Glomerular visceral epithelial cell (primary cell): Measurements from ENCODE around the gene INSC.

Source experiments
- DNase-seq: peaks from one replicate; pipeline ENCODE4 v3.0.0-alpha.2; 2016; ENCODE audit errors: extremely low spot score

INSC gene

DNA sequence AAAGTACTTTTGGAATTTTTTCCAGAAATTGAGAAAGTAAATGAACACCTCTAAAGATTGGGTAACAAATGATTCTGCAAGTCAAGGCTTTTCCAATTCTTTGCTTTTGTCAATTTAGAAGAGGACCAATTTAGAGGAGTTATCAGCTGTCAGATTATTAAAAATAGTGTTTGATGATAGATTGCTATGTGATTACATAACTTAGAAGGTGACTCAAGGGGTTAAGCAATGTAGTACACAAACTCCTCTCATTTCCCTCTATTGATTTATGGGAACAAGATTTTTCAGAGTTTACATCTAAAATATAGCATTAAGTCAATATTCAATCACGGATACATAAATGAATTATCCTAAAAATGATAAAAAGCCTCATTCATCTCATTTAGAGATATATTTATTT lies 70.3 kb downstream of the INSC start:
- no peak for DNase-seq

DNA sequence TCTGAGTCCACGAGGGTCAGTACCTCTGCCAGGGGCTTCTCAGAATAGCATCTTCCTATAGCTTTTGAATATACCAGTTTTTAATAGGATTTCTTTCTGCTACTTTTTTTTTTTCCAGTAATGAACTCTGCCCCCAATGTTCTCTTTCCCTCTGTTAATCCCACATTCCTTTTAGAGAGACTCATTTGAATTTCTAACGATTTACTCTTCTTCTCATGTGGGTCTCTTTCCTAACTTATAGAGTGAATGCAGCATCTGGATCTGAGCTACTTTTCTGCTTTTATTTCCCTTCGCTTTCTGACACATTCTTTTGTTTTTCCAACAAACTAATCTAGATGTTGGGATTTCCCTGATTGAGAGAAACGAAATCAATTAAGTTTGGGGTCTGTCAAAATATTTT lies 71.4 kb downstream of the INSC start:
- no peak for DNase-seq

DNA sequence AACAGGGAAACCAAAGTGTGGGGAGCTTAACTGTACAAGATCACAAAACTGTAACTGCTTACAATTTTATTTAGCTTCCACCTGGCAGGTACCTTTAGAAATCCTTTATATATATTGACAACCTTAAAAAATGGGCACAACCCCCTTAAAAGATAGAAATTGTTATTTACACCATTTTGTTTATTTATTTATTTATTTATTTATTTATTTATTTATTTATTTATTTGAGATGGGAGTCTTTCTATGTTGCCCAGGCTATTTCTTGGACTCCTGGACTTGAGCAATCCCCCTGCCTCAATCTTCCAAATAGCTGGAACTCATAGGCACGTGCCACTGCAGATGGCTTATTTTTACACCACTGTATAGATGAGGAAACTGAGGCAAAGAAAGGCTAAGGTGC lies 74.5 kb downstream of the INSC start:
- no peak for DNase-seq

DNA sequence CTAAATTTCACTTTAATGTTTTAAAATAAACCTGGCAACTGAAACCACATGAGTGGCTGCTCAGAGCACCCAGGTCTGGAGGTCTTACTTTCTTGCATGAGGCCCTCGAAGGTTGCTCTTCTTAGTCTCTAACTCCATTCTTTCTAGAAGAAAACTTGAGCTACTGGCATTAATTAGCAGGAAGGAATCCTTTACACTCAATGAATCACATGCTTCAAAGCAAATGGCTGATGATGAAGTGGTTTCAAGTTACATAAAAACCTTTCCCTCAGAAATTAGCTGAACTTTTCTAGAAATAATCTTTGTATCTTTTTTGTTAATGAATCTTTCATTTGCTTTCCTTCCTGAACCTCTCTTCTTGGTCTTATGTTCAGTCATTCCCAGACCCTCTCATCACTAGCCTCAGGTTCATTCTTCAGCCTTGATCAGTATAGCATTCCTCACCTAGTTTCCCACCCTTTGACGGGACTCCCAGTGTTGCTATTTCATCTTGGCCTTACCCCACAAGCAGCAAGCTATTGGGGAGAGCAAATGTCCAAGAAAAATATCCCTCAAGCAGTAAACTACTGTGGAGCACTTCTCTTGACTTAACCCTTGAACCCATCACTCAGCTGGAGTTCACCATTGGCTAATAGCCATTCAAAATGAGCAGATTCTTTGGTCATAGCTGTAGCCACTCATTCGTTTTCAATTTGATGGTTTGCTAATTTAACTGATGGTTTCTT lies 75.1 kb downstream of the INSC start:
- DNase-seq = no peak

DNA sequence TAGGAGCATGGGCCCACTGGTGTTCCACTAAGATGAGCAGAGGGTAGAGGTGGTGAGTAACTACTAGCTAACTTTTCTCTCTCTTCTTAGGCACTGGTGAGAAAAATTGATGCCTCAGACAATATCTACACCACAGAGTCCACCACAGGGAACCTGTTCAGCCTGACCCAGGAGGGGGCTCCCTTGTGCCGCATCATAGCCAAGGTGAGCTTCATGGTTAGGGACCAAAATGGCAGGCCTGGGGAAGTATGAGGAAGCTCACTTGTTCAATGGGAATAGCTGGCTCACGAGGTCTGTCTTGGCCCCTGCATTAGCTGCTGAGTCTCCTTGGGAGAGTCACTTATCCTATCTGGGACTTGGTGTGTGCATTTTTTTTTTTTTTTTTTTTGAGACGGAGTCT lies 75.9 kb downstream of the INSC start:
- no peak for DNase-seq

DNA sequence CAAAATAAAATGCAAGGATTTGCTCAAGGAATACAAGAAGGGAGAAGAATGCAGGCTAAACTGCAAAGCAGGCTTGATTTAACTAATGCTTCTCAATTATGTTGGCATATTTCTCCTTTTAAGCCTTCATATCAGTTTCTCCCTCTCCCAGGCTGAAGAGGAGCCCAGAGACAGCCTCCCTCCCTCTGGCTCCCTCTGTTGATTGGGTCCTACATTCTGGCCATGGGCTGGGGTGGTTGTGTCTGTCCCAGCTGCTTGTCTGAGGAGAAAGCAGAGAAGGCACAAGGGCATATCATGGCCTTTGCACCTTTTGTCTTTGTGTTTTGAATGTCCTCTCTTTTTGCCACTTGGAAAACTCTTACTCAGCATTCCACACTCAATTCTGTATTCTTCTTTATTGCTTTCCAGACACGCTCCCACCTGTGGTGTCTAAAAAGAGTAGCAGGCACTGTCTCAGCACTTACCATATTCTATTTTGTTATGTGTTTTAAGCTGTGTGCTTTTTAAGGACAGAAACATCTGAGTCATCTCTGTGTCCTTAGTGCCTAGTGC lies 77.4 kb downstream of the INSC start:
- no peak for DNase-seq

DNA sequence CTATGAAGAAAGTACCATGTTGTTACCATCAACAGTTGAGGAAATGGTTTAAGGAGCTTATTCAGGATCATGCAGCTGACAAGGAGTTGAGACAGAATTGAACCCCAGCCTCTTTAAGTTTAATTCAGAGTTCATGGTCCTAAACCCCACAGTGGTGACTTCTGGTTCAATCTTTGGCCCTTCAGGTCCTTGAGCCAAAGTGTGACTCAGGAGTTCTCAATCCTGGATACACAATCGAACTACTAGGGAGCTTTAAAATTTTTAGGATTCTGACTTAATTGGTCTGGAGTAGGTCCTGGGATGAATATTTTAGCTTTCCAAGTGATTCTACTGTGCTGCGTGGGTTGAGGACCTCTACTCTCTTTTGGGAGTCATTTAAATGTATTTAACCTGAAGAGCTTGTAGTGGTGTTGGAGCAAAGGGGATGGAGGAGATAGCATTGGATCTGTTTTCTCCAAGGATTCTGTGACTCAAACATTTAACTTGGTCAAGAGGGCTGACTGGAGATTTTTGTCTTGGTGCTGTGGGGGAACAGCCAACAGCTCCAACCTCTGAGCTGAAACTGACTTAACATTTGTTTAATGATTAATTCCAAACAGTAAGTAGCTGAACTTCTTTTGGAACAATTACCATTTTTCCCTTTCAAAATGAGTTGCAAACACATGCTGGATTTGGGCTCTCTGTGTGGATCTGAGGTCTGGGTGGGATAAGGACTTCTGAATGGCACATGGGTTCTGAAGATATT lies 80.1 kb downstream of the INSC start:
- peak; percentile 9 for DNase-seq

DNA sequence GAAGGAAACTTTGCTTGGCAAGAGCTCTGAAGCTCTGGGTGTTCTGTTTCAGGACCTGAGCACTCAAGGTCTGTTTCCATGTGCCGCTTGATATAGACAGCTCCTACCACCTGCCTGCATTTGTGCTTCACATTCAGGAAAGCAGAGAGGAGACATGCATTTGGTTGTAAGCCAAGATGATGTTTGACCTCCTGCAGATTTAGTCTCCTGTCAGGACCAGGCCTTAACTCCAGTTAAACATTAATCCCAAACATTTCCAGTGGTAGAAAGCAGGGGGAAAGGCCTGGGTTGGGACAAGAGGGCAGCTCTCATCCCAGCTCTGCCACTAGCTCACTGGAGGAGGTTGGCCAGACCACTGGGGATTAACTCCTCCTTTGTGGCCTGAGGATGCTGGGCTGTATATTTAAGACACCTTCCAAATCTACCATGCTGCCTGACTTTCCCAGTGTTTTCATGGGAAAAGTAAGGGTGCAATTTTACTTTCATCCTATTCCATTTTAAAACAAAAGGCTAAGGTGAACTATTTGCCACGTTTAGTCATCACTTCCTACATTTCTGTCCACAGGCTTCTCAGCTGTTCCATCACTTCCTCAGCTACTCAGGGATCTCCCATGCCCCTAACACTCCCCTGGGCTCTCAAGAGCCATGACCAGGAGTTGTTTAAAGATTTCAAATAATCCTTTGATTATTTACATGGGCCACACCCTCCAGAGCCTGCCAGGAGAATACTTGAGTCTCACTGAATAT lies 80.9 kb downstream of the INSC start:
- DNase-seq = peak; percentile 39

DNA sequence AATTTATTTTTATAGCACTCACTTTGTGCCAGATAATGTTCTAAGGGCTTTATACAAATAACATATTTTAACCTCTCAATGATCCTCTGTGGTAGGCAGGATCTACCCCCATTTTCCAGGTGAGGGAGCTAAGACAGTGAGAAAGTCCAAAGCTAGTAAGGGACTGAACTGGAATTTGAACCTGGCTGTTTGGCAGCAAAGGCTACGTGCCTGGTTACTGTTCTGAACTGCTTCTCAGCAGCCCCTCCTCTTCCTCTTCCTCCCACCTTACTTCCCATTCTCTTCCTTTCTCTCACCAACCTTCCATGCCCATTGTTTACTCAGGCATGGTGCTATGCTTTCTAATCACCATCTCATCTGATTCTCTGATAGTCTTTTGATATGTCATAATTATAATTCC lies 82.0 kb downstream of the INSC start:
- no peak for DNase-seq

DNA sequence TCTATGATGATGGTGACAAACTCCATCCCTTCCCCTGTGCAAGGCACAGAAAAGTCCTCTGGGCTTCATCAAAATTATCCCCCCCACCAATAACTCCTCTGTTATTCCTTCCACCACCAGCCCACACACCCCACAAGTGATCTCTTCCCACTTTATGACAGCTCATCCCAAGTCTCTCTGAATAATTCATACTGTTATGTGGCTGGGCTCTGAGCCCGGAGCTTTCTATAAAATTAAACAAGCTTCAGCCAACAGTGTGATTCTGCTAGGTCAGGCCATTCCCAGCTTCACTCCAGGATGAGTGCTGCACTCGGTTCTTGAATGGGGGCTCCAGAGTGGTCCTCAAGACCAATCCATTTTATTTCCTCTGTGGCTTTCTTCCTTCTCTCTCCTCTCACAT lies 83.0 kb downstream of the INSC start:
- no peak for DNase-seq

DNA sequence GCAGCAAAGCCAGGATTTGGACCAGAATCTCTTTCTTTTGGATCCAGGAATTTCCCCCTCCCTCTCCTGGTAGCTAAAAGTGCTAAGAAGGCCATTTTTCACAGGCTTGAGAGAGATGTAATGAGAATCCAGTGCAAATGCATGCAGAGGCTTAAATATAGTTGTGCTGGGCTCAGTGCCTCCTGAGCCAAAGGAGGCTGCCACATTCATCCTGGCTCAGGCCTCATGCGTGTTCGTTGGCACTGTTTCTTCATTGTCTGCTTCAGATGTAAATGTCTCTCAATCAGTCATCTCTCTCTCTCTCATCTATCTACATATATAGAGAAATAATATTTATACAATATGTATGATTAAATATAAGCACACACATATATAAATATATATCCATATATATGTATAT lies 83.6 kb downstream of the INSC start:
- DNase-seq = no peak

DNA sequence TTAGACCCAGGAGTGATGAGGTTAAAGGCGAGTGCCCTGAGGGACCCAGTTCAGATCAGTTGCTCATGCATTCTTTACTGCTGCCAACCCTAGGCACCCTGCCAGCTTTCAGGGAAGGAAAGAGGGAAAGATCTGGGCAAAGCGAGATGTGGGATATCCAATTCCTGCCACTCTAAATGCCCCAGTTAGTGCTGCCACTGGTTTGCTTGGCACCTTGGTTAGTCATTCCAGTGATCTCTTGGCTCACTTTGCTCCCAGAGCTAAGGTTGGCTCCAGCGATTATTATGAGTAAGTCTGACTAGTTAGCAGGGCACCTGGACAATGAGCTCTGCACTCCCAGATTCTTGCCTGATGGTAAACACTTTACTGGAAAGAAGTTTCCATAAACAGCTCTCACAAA lies 85.0 kb downstream of the INSC start:
- no peak for DNase-seq

DNA sequence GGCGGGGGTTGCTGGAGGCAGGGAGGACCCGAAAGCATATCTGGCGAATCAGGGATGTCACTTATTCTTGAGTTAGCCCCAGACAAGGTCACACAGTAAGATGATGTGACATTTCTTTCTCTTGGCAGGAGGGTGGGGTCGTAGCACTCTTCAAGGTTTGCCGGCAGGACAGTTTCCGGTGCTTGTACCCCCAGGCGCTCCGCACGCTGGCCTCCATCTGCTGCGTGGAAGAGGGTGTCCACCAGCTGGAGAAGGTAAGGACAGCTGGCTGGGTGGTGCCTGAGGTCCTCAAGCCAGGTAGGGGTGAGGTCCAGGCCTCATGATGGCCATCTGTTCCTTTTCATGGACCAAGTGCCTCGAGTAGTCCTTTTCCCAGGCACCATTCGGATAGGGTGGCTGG lies 86.0 kb downstream of the INSC start:
- DNase-seq = no peak

DNA sequence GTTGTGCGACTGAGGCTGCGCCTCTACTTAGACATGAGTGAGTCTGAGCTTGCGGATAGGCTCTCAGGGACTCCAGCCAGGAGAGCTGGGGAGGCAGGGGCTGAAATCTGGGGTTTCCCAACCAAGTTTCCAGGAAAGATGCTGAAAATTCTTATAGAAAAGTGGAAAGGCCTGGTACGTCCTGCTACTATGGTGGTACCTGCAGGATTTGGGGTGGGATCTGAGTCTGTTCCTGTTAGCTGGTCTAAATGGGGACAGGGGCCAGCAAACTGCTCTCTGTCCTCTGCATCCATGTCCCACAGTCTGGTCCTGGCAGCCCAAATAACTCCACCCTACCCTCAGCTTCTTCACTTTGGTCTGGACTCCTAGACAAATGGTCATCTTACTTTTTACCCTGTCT lies 86.9 kb downstream of the INSC start:
- DNase-seq = no peak

DNA sequence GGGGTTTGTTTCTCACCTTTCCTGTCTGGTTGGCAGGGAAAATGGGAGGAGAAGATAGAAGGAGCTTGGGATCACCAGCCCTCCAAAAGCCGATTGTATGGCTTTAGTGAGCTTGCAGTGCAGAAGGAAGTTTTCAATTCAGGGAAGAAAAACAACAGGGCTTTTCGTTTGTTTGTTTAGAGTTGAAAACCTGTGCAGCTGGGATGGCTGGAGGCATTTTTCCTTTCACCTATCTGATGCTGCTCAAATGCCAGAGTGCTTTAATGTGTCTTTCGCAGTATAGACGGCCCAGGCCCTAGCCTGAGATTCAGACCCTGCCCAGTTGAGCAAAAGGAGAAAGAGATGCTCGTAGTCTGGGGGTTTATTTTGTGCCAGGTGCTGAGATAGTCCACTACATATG lies 87.9 kb downstream of the INSC start:
- DNase-seq = no peak

DNA sequence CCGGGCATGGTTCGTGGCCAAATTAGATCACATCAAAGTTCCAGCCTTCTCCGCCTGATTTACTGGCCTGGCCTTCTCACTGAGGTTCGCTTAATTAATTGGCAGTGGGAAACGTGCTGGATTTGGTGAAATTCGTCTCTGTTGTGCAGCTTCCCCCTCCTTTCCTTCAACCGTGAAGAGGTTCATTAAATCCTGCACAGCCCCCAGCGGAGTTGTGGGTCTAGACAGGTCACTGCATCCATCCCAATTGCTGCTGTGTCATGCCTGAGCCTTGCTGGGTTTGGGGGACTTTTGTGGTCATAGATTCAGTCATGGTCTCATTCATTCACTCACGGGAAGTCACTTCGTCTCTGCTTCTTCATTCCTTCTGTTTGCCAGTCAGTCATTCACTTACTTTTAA lies 90.0 kb downstream of the INSC start:
- DNase-seq = no peak

DNA sequence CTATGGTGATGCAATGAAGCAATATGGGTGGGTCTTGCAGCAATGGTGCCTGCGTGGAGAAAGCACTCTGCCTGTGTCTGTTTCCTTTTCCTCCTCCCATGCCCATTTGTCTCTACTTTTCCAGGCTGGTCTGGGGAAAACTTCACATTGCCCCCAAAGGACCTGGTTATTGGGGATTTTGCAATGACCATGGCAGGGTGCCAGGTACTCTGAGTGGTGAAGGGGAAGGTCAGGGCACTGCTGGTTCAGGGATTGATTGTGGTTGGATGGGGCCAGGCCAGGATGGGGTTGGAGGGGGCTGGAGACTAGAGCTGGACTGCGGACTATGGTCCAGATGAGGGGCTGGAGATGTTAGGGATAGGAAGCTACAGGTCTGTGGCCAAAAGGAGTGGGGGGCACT lies 92.1 kb downstream of the INSC start:
- DNase-seq = no peak

DNA sequence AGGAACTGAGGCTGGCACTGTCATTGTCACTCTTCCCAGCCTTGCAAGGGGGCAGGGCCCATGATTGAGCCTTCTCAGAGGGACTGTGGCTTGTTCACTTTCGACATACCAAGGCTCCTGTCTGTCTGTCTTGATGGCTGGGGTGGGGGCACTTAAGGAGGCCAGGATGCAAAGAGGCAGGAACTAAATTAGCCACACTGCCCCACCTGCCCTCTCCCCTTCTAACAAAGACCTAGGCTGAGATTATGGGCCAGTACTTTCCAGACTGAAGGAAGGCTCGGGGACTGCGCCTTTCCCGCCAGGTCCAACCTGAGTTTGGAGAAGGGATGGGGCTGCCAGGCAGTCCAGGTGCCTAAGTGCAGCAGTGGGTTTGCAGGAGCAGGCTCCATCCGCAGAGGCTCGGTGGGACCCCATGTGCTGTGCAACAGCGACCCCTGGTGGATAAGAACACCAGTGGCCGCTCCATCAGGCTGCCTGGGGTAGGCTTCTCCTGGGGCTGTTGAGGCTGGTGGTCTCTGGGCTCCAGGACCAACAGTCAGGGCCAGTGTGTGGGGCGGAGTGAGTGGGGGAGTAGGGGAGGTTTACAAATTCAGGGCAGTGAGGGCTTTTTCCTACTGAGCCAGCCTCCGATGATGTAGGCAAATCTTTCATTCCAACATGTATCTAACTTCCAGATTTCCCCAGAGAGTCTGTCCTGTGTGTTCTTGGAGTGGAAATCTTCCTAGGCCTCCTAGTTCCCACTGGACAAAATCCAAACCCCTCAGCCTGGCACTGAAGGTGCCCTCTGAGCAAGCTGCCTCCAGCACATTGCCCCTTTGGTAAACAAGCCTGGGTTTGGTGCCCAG lies 93.9 kb downstream of the INSC start:
- peak; percentile 60 for DNase-seq

DNA sequence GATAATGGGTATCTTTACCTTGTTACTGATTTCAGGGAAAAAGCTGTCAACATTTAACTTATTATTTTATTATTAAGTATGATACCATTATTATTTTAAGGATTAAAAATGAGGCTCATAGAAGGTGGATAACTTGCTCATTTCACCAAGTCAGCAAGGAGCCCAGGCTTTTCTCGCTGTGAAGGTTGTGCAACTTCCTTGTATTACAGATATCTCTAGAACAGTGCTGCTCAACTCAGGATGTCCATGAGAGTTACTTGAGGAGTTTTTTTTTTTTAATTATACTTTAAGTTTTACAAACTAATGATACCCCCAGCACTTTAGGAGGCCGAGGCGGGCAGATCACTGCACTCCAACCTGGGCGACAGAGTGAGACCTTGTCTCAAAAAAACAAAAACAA lies 98.2 kb downstream of the INSC start:
- DNase-seq = no peak

DNA sequence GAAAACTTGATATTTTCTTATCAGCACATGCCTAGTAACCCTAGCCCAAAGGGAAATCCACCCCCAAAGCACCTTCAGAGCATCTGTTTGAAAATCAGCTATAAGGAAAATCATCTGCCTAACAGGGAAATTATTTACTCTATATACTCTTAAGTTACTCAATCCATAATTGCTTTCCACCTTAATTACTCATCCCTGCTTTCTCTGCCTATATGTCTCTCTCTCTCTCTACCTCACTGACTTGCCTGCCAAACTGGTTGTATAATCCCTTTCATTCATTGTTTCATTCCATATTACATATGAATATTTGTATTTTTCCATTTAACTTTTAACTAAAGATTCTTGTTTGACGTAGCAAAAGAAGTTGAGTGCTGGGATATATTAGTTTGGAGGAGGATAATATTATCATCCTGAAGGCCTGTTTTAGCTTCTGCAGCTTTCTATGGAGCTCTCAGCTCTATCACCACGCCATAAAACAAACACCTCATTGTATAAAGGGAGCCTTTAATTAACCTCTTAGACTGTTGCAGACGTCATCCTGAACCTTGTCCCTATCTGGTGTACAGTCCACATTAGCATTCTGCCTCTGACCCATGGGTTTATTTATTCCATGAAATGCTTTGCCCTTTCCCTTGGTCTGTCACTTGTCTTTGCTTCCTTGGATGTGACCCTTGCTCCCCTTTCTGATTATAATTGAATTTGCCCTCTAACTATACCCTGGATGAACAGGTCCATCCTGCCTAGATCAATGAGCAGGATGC lies 98.9 kb downstream of the INSC start:
- no peak for DNase-seq

DNA sequence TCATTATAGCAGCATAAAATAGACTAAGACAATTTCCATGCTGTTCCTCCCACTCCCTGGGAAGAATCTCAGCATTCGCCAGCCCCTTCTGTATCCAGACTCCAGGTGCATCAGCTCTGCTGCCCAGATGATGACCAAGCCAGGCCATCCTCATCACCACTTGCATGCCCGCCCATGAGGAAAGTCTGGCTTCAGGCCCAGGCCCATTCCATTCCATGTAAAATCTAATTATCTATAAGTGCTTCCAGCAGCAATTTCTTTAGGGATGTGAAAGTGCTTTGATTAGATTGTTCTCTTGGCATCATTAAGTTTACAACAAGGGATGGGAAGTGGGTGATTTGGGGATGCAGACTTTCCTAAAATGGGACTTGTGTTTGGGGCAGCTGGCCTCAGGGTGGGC lies 100.3 kb downstream of the INSC start:
- no peak for DNase-seq
